NCI-H460 (cell line): Measurements from ENCODE around the gene CAPS. TPM values are rescaled to one million over a fixed set of nuclear protein-coding genes. Genes with fewer than 3 reads are reported as not detected.

Experiments
- DNase-seq: peaks from one replicate; pipeline ENCODE4 v3.0.0-alpha.2; 2016; ENCODE audit warnings: low read depth; ENCODE audit errors: extremely low read depth
- total RNA-seq: library from RNA; depleted of rRNA; stranded (reverse); fragments of >200 nt; shearing (Covaris generic); gene quantifications from 2 replicates; pipeline ENCODE4 v1.2.3, GENCODE V29; 2014

Gene CAPS
- total RNA-seq, 1 experiment from 2014 or later, result 2.9 TPM

GRCh38 chr19:5891938-5892771, 21.9 kb upstream of the CAPS start:
- peak; percentile 16 for DNase-seq

DNA sequence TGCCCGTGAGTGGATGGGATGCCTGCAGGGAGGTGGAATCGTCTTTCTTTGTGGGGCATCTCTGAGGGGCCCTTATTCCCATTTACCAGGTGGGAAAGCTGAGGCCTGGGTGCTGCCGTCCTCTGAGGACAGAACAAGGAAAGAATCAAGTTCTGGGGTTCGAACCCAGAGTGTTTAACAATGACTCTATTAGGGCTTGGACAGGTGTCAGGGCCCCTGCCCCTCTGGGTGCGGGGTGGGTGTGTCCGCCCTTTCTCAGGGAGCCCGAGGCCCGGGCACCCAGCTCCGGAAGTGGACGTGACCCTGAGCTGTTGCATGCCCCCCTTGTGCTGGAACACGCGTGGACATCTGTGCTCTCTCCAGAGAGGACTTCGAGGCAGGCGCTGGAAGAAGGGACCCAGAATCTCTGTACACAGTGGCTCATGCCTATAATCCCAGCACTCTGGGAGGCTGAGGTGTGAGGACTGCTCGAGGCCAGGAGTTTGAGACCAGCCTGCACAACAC, 21.2 kb upstream of the CAPS start:
- no peak for DNase-seq

DNA sequence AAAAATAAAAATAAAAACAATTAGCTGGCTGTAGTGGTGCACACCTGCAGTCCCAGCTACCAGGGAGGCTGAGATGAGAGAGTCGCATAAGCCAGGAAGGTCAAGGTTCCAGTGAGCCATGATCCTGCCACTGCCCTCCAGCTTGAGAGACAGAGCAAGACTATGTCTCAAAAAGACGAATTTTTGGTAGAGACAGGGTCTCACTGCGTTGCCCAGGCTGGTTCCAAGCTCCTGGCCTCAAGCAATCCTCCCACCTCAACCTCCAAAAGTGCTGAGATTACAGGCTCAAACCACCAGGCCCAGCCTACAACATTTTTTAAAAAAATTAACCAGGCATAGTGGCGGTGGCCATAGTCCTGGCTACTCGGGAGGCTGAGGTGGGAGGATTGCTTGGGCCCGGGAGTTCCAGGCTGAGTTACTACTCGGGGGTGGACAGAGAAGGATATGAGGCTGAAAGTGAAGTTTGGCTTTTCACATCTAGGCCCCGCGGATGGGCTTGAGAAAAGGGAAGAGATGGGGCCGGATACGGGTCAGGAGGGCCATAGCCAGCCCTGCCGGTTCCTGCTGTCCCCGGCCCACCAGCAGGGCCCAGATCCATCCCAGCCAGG, 20.7 kb upstream of the CAPS start:
- no peak for DNase-seq

- DNase-seq, result no peak
Observed at GRCh38 chr19:5893907-5894703, 19.9 kb upstream of the CAPS start.

DNA sequence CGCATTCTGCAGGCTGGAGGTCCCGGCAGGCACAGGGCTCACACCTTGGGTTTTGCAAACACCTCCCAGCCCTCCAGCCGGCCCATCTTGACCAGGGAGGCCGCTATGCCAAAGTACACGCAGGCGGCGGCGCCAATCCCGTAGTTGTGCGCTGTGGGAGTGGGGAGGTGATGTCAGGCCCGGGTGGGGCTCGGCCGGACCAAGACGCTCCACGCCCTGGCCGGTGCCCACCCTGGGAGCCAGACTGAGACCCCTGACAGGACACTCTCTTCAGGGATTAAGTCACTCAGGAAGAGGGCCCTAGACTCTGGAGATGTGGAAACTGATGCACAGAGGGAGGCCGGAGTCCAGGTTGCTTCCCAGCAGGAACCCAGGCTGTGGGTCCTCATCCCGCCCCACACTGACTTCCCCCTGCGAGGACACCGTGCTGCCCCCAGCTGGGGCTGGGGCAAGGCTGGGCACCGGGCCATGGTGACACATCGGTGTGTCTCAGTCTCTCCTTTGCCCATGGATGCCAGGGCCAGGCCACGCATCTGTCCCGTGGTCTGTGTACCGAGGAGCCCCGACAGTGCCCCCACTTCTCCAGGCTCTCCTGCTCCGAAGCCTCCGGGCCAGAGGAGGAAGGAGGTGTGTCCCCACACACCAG, 19.2 kb upstream of the CAPS start:
- DNase-seq, result no peak

- no peak for DNase-seq
Observed at GRCh38 chr19:5895409-5895808, 18.6 kb upstream of the CAPS start.

- no peak for DNase-seq
Observed at GRCh38 chr19:5895890-5896289, 18.2 kb upstream of the CAPS start.

DNA sequence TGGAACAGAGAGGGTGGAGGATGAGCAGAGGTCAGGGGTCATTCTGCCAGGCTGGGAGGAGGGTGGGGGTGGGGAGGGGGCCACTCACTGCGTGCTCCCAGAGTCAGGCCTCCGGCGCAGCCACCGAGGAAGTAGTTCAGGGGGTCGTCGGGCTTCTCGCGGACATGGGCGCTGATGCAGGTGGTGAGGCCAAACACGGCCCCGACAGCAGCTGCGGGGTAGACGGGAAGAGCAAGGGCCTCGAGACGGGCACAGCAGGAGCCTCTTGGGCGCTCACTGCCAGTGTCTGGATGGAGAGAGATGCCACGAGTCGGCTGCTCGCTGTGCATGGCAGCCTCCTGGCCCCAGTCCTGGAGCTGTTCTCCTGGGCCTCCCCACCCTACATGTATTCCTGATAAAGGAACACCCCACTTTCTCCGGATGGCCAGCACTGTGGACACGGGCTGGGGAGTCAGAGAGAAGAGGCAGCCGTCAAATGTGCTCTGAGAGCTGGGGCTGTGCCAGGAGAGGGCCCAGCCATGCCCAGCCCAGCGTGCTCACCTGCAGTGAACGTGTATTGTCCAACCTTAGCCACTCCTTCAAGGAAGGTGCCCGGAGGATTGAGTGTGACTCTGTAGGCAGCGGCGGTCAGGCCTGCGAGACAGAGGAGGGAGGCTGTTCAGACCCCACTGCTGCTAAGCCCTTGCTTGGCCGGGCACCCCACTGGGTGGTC, 17.5 kb upstream of the CAPS start:
- no peak for DNase-seq

DNA sequence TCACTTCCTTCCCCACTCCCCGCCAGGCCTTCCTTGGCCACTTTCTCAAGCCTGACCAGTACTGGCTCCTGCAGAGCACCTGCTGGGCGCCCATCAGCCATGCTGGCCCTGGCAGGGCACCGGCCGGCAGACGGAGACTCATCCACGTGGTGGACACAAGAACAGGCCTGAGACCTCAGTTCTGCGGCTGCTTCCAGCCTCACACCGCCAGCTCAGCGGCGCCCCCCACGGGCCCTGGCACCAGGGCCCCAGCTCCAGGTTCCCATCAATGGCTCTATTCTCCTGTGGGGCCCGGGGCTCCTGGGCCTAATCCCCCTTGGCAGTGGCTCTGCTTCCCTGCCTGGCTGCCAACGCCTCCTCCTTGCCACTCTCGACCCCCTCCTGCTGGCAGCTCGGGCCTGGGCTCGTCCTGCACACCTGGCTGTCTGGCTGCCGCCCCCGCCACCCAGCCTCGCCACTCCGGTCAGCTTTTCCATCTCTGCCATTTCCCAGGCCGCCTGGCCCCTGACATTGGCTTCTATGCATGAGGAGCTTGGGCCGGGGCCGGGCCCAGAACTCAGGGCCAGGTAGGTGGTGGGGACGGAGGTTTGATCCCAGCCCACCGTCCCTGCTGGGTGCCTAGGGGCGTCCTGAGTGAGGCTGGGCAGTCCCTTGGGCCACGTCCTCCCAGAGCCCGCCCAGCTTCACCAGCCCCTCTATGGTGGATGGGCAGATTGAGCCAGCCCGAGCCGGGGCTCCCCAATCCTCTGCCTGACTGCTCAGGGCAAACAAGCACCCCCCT, 16.7 kb upstream of the CAPS start:
- DNase-seq, result no peak

- DNase-seq, result no peak
Observed at GRCh38 chr19:5899728-5900526, 14.1 kb upstream of the CAPS start.

DNA sequence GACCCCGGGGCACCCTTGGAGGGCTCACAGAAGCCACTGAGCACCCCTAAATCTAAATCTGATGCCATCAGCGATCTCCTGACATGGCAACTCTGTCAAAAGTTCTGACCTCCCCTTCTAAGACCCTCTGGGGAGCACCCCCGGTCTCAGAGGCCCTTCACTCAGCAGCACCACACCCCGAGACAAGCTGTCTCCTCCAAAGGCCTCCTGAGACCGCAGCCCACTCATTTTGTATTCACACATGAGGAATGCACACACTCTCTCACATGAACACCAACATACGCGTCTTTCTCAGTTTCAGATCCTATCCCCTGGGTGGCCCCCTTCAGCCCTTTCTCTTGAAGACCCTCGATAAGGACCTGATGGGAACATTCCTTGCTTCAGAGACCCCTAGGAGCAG, 13.1 kb upstream of the CAPS start:
- no peak for DNase-seq

DNA sequence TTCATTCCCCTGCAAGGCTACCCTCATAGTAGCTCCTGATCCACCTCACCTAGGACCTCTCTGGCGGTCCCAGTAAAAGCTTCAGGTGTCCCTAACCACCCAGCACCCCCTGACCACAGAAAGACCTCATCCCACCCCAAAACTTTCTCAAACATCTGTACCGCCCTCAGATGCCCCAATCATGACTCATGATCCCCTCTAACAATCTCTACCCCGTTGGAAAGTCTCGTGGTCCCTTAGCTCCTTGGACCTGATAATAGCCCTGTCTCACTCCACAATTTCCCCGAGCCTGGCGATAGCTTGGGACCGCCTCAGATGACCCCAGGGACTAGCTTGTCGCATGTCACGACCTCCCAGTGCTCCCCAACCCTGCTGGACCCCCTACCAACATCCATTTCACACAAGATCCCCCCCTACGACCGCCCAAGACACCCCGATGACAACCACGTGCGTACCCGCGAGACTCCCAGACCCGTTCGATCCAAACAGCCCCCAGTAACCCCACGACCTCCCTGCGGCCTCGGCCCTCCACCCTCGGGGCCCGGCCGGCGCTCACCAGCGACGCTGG, 10.9 kb upstream of the CAPS start:
- DNase-seq, result no peak

DNA sequence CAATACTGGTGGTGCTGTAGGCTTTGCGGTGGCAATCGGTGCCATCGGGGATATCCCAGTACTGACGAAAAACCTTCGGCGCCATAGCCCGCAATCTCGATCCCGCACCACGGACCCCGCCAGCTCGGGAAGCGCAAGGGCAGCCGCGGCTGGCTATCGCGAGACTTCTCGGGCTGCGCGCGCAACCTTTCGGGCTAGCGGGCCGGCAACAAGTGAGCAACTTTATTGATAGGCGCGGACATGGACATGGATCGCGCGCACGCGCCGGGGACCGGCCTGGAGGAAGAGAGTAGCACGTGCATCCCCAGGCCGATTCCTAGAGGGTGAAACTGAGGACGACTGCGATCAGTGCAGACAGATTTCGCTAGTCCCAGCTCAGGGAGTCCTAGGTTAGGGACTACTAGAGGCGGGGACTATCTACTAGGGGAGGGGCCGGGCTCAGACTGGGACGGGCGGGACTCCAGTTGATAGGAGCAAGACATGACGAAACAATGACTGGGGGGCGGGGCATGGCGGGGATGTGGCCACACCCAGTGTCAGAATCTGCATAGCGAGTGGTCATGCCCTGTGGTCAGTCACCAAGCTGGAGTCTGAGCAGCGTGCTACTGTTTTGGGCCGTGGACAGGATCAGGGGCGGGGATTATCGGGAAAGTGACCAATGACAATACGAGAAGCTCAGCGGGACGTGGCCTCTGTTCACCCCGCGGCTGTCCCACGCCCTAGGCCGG, 10.3 kb upstream of the CAPS start, which contains the start of gene NDUFA11:
TSS of gene NDUFA11 (minus strand) at position 167 of the 728 bp plus-strand sequence. CDS start at position 85, 82 bp downstream.
- DNase-seq, result peak; percentile 88

GRCh38 chr19:5904352-5905113, 9.5 kb upstream of the CAPS start, which contains the start of gene VMAC:
Gene VMAC (plus strand): TSS chr19:5904872. CDS start chr19:5904891, 19 bp downstream.
- DNase-seq, result peak; percentile 100

GRCh38 chr19:5905114-5905778, 8.8 kb upstream of the CAPS start:
- no peak for DNase-seq

DNA sequence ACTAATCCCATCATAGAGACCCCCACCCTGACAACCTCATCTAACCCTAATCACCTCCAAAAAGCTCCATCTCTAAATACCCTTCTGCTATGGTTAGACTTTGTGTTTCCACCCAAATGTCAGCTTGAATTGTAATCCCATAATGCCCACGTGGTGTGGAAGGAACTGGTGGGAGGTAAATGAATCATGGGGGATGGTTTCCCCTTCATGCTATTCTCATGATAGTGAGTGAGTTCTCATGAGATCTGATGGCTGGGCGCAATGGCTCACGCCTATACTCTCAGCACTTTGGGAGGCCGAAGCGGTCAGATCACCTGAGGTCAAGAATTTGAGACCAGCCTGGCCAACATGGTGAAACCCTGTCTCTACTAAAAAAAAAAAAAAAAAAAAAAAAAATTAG, 6.8 kb upstream of the CAPS start:
- no peak for DNase-seq
